Measurements from ENCODE around the gene RCC1.

The RCC1 gene

GRCh38 chr1:28480308-28480707 lies 25.5 kb upstream of the RCC1 start:
- Histone ChIP-seq H3K4me3 (ENCODE audit: low read length) (no peak overlapping the region), H3K36me3 (replicated peaks; ENCODE audit: insufficient read depth, low read length) (no peaks in the 10 kb centered on the region), H3K9me3 (replicated peaks; ENCODE audit: insufficient read depth, low read length) (no peaks in the 10 kb centered on the region), H3F3A (ENCODE audit: insufficient read depth, low read length) (no peaks in the 10 kb centered on the region), H3K4me1 (ENCODE audit: low read length) (peaks cover 5% of the 10 kb centered on the region; the same call in 1 of the 2 replicates), H3K27ac (ENCODE audit: low read length) (no peak overlapping the region), H3K27me3 (replicated peaks; ENCODE audit: insufficient read depth, low read length) (no peaks in the 10 kb centered on the region), H3K9ac (ENCODE audit: low read length) (no peak overlapping the region), H3K79me2 (ENCODE audit: low read length) (no peaks in the 10 kb centered on the region), H2AFZ (ENCODE audit: low read length) (no peak overlapping the region), H3K9me2 (replicated peaks; ENCODE audit: insufficient read depth, low read length) (no peaks in the 10 kb centered on the region), H3K4me2 (ENCODE audit: low read depth, low read length) (no peak overlapping the region), H4K20me1 (ENCODE audit: insufficient read depth, low read length) (no peaks in the 10 kb centered on the region)
- DNase-seq, result no peak
- TF ChIP-seq EZH2 (optimal IDR thresholded peaks at IDR 0.05; ENCODE audit: low read depth, low read length) (no peak), CTCF (IDR thresholded peaks at IDR 0.05; ENCODE audit: low read length) (no peak), EZH2phosphoT487 (IDR thresholded peaks at IDR 0.05; ENCODE audit: low read length) (no peak)

- no peaks in the 10 kb centered on the region for H3K9me3 ChIP-seq (replicated peaks; ENCODE audit: insufficient read depth, low read length)
- no peaks in the 10 kb centered on the region for H3K36me3 ChIP-seq (replicated peaks; ENCODE audit: insufficient read depth, low read length)
- no peak overlapping the region for H3K4me3 ChIP-seq (ENCODE audit: low read length)
- H3K27me3 ChIP-seq (replicated peaks; ENCODE audit: insufficient read depth, low read length), result no peaks in the 10 kb centered on the region
- peaks cover 5% of the 10 kb centered on the region; the same call in 1 of the 2 replicates for H3K4me1 ChIP-seq (ENCODE audit: low read length)
- H2AFZ ChIP-seq (ENCODE audit: low read length), result no peak overlapping the region
- TF ChIP-seq EZH2 (optimal IDR thresholded peaks at IDR 0.05; ENCODE audit: low read depth, low read length) (no peak), EZH2phosphoT487 (IDR thresholded peaks at IDR 0.05; ENCODE audit: low read length) (no peak), CTCF (IDR thresholded peaks at IDR 0.05; ENCODE audit: low read length) (no peak)
- H3K9me2 ChIP-seq (replicated peaks; ENCODE audit: insufficient read depth, low read length), result no peaks in the 10 kb centered on the region
- no peak overlapping the region for H3K4me2 ChIP-seq (ENCODE audit: low read depth, low read length)
- H3K27ac ChIP-seq (ENCODE audit: low read length), result no peak overlapping the region
- H3K9ac ChIP-seq (ENCODE audit: low read length), result no peak overlapping the region
- H3F3A ChIP-seq (ENCODE audit: insufficient read depth, low read length), result no peaks in the 10 kb centered on the region
- no peaks in the 10 kb centered on the region for H3K79me2 ChIP-seq (ENCODE audit: low read length)
- DNase-seq, result no peak
- no peaks in the 10 kb centered on the region for H4K20me1 ChIP-seq (ENCODE audit: insufficient read depth, low read length)
These were observed 23.7 kb upstream of the RCC1 start for GRCh38 chr1:28482138-28482537.

GRCh38 chr1:28482702-28483101 lies 23.1 kb upstream of the RCC1 start:
- H3K9me2 ChIP-seq (replicated peaks; ENCODE audit: insufficient read depth, low read length), result no peaks in the 10 kb centered on the region
- H3K79me2 ChIP-seq (ENCODE audit: low read length), result no peaks in the 10 kb centered on the region
- no peaks in the 10 kb centered on the region for H3F3A ChIP-seq (ENCODE audit: insufficient read depth, low read length)
- H3K9ac ChIP-seq (ENCODE audit: low read length), result no peak overlapping the region
- no peak for DNase-seq
- H3K9me3 ChIP-seq (replicated peaks; ENCODE audit: insufficient read depth, low read length), result no peaks in the 10 kb centered on the region
- H3K4me1 ChIP-seq (ENCODE audit: low read length), result peaks cover 5% of the 10 kb centered on the region; the same call in 1 of the 2 replicates
- no peak overlapping the region for H3K4me2 ChIP-seq (ENCODE audit: low read depth, low read length)
- H3K4me3 ChIP-seq (ENCODE audit: low read length), result no peak overlapping the region
- no peak overlapping the region for H3K27ac ChIP-seq (ENCODE audit: low read length)
- no peak overlapping the region for H2AFZ ChIP-seq (ENCODE audit: low read length)
- H3K36me3 ChIP-seq (replicated peaks; ENCODE audit: insufficient read depth, low read length), result no peaks in the 10 kb centered on the region
- H3K27me3 ChIP-seq (replicated peaks; ENCODE audit: insufficient read depth, low read length), result no peaks in the 10 kb centered on the region
- no peak for TF ChIP-seq EZH2phosphoT487 (IDR thresholded peaks at IDR 0.05; ENCODE audit: low read length)
- no peak for TF ChIP-seq CTCF (IDR thresholded peaks at IDR 0.05; ENCODE audit: low read length)
- TF ChIP-seq EZH2 (optimal IDR thresholded peaks at IDR 0.05; ENCODE audit: low read depth, low read length), result no peak
- H4K20me1 ChIP-seq (ENCODE audit: insufficient read depth, low read length), result no peaks in the 10 kb centered on the region

All from MM.1S (cell line).